Loucy (cell line): ENCODE results near the gene ZFYVE27.

Experiments
- CTCF ChIP-seq: fragments of 200-600 bp; sonication (generic); conservative IDR thresholded peaks from 2 replicates; pipeline ENCODE4 v1.5.1; 2014; ENCODE audit warnings: mild to moderate bottlenecking, antibody characterized with exemption, low read length
- EZH2phosphoT487 ChIP-seq: fragments of 200-600 bp; IDR thresholded peaks from 2 replicates; pipeline ENCODE4 v1.6.1; 2018; ENCODE audit warnings: antibody characterized with exemption, mild to moderate bottlenecking, moderate library complexity, borderline replicate concordance

DNA sequence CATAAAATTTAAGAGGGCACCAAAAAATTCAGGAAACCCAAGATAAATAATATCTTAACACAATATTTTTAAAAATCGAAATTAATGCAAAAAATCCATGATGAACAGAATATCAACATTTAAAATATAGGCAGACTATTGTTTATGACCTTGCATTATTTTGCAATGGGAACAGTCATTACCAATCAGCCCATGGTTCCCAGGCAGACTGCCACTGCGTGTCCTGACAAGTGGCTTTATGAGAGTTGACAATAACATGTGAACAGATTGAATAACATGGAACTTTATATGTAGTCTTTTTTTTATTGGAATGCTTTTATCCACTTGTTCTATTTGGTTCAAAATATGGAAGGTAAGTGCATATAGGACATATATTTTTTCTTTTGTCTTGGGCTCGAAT lies 46.8 kb upstream of the ZFYVE27 start:
- TF ChIP-seq CTCF (no peak), EZH2phosphoT487 (no peak)
